Panc1 (cell line): ENCODE data around the gene MIS18A. TPM values are rescaled to one million over a fixed set of nuclear protein-coding genes. Genes with fewer than 3 reads are reported as not detected.

Source experiments
- ATAC-seq: fragments of 200-7000 bp; cut with Tn5 transposase; 2 replicates; pipeline ENCODE4 v1.9.1; 2020; ENCODE audit warnings: mild to moderate bottlenecking, moderate library complexity
- BruUV-seq: library from RNA; stranded (reverse); fragments of 400-500 nt; replicated peaks from 2 replicates; lab custom pipeline; 2021; lab: Mats Ljungman, UMichigan
- CTCF ChIA-PET: fragments of 300-600 bp; sonication (Branson Sonifier 250); formaldehyde crosslinking; loops from one replicate; lab custom pipeline; 2022; ENCODE audit warnings: antibody characterized with exemption; lab: Charles Lee
- POLR2A ChIA-PET: fragments of 300-600 bp; sonication (Branson Sonifier 250); formaldehyde crosslinking; loops from one replicate; lab custom pipeline; 2022; ENCODE audit warnings: antibody characterized with exemption; lab: Charles Lee
- DNase-seq: peaks from one replicate; pipeline ENCODE4 v3.0.0-alpha.2; 2010; ENCODE audit warnings: low read depth, low spot score
- H3K27ac ChIP-seq: 2 replicates; pipeline ENCODE4 v1.5.1; 2011; ENCODE audit warnings: mild to moderate bottlenecking, low read length, inconsistent platforms
- H3K27me3 ChIP-seq: fragments of 200-500 bp; sonication (Bioruptor generic); 2 replicates; pipeline ENCODE4 v1.6.0; 2014; ENCODE audit warnings: low read length, inconsistent platforms; ENCODE audit not compliant: control insufficient read depth, insufficient read depth
- H3K36me3 ChIP-seq: fragments of 200-500 bp; sonication (Bioruptor generic); 2 replicates; pipeline ENCODE4 v1.5.1; 2014; ENCODE audit warnings: inconsistent platforms, mild to moderate bottlenecking, low read length, moderate library complexity; ENCODE audit not compliant: control insufficient read depth, insufficient read depth
- H3K4me1 ChIP-seq: 2 replicates; pipeline ENCODE4 v1.5.1; 2011; ENCODE audit warnings: inconsistent platforms, mild to moderate bottlenecking, low read length, moderate library complexity; ENCODE audit not compliant: control insufficient read depth, insufficient read depth
- H3K4me3 ChIP-seq, 2 experiments: 2 replicates each; pipeline ENCODE4 v1.5.1; 2011 to 2012; ENCODE audit warnings: low read depth in 2 of 2, low read length in 2 of 2, mild to moderate bottlenecking in 2 of 2, inconsistent platforms in 1 of 2, moderate library complexity in 1 of 2
- H3K9me3 ChIP-seq: fragments of 200-500 bp; sonication (Bioruptor generic); 2 replicates; pipeline ENCODE4 v1.5.1; 2014; ENCODE audit warnings: low read depth, mild to moderate bottlenecking, inconsistent platforms, low read length, moderate library complexity; ENCODE audit not compliant: control insufficient read depth, insufficient read depth
- CTCF ChIP-seq: fragments of 450-650 bp; IDR thresholded peaks from 2 replicates; pipeline ENCODE4 v1.5.1; 2017; ENCODE audit warnings: mild to moderate bottlenecking
- POLR2AphosphoS5 ChIP-seq: IDR thresholded peaks from 2 replicates; pipeline ENCODE4 v1.6.1; 2012; ENCODE audit warnings: mild to moderate bottlenecking, low read depth, low read length, moderate library complexity
- REST ChIP-seq, 2 experiments: IDR thresholded peaks; 2 replicates each; pipeline ENCODE4 v1.6.1; 2011 to 2012; ENCODE audit warnings: low read depth in 2 of 2, control low read depth in 1 of 2, low read length in 1 of 2, mild to moderate bottlenecking in 1 of 2, moderate library complexity in 1 of 2; ENCODE audit not compliant: insufficient read depth in 1 of 2
- SIN3A ChIP-seq: IDR thresholded peaks from 2 replicates; pipeline ENCODE4 v1.6.1; 2012; ENCODE audit warnings: low read depth, mild to moderate bottlenecking, low read length, moderate library complexity, borderline replicate concordance; ENCODE audit not compliant: insufficient read depth
- TCF7L2 ChIP-seq: IDR thresholded peaks from 2 replicates; pipeline ENCODE4 v1.6.1; 2011; ENCODE audit warnings: mild to moderate bottlenecking, low read depth, low read length, inconsistent platforms
- in situ Hi-C: cut with HindIII; loops from 2 replicates; pipeline ENCODE4 v1.10.0; 2016; ENCODE audit warnings: low sequenced_read_pairs, low pct_unique_long_range_greater_than_20kb
- intact Hi-C: fragments of 100-400 bp; cut with micrococcal nuclease; formaldehyde crosslinking; loops from one replicate; pipeline ENCODE4 v1.10.0; 2022; ENCODE audit not compliant: unreplicated experiment
- total RNA-seq: library from RNA; stranded (reverse); gene quantifications from one replicate; pipeline ENCODE4 v1.2.1, GENCODE V29; 2021; ENCODE audit not compliant: unreplicated experiment

The MIS18A gene
- total RNA-seq, 1 experiment from 2014 or later = 16.3 TPM

GRCh38 chr21:32325706-32326105 lies 46.9 kb upstream of the MIS18A start:
- POLR2A ChIA-PET = no interaction called here

GRCh38 chr21:32322676-32323075 lies 43.8 kb upstream of the MIS18A start:
- peaks cover 9% of the 10 kb centered on the region for H3K36me3 ChIP-seq
- intact Hi-C loops (no loop called here), in situ Hi-C loops (no loop called here)
- TF ChIP-seq POLR2AphosphoS5 (no peak), TCF7L2 (no peak), CTCF (no peak), REST (IDR thresholded peaks at IDR 0.05; ENCODE audit: insufficient read depth in 1 of 2, low read depth in 2 of 2, low read length in 1 of 2) (no peak), SIN3A (no peak)
- no peaks in the 10 kb centered on the region for H3K27me3 ChIP-seq
- no peak overlapping the region for H3K27ac ChIP-seq
- DNase-seq (no peak), ATAC-seq (no peak; the same call in 1 of the 2 replicates)
- CTCF ChIA-PET = interaction anchor here (0.5 kb wide), 1 partner anchor 617 kb away, joined by 5 read pairs; no protein-coding TSS in a partner anchor
- H3K9me3 ChIP-seq = no peaks in the 10 kb centered on the region
- POLR2A ChIA-PET = no interaction called here
- no TSS peak for BruUV-seq
- H3K4me1 ChIP-seq = no peaks in the 10 kb centered on the region
- H3K4me3 ChIP-seq = no peak overlapping the region

More at GRCh38 chr21:32325706-32326105, 46.9 kb upstream of the MIS18A start:
- intact Hi-C loops (no loop called here), in situ Hi-C loops (no loop called here)
- H3K9me3 ChIP-seq = no peaks in the 10 kb centered on the region
- CTCF ChIA-PET = no interaction called here
- TF ChIP-seq SIN3A = no peak
- no peak for TF ChIP-seq CTCF
- no peak for TF ChIP-seq TCF7L2
- TF ChIP-seq POLR2AphosphoS5 = no peak
- no peak for TF ChIP-seq REST (IDR thresholded peaks at IDR 0.05; ENCODE audit: insufficient read depth in 1 of 2, low read depth in 2 of 2, low read length in 1 of 2)
- ATAC-seq = no peak
- H3K4me1 ChIP-seq = no peaks in the 10 kb centered on the region
- H3K27ac ChIP-seq = no peak overlapping the region
- DNase-seq = no peak
- no peak overlapping the region for H3K4me3 ChIP-seq
- H3K27me3 ChIP-seq = no peaks in the 10 kb centered on the region
- peaks cover 12% of the 10 kb centered on the region for H3K36me3 ChIP-seq
- BruUV-seq = no TSS peak
